ENCODE results near the gene SOX18. TPM values are rescaled to one million over a fixed set of nuclear protein-coding genes. Genes with fewer than 3 reads are reported as not detected.

Gene SOX18
- total and polyA plus RNA-seq, 2 of the 8 experiments (the other 6 are each of a cell fraction or from before 2014, with no cell fraction given), result 0.09 TPM; not detected in 1

GRCh38 chr20:64083804-64084684 is 34.6 kb upstream of the SOX18 start, which contains the start of gene LKAAEAR1 (continued):
- TF ChIP-seq CHD7 (IDR thresholded peaks at IDR 0.05; ENCODE audit: insufficient replicate concordance, low read length), result no peak
- TF ChIP-seq CREB1 (IDR thresholded peaks at IDR 0.05), result no peak; the same call in 1 of the 2 replicates
- TF ChIP-seq EP300 (IDR thresholded peaks at IDR 0.05; ENCODE audit: borderline replicate concordance in 1 of 2, low read depth in 2 of 2, low read length in 2 of 2), result peak in 1 of 2 experiments; percentile 23; a peak in 1 of 3 replicates
- no peak for TF ChIP-seq ZNF274 (IDR thresholded peaks at IDR 0.05; ENCODE audit: borderline replicate concordance, extremely low read depth, low read length)
- TF ChIP-seq, protein P1, sequence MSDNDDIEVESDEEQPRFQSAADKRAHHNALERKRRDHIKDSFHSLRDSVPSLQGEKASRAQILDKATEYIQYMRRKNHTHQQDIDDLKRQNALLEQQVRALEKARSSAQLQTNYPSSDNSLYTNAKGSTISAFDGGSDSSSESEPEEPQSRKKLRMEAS (IDR thresholded peaks at IDR 0.05), result peak; percentile 40
- TF ChIP-seq PHF8 (conservative IDR thresholded peaks at IDR 0.05; ENCODE audit: low read depth, low read length), result no peak; the same call in 1 of the 2 replicates
- 0 out of 4 replicates have a peak, but pooled peaks of 1 of the 2 experiments have one; percentile 21 for TF ChIP-seq HDAC2 (IDR thresholded peaks at IDR 0.05; ENCODE audit: borderline replicate concordance in 1 of 2, low read depth in 2 of 2, low read length in 2 of 2)
- no peak; the same call in none of the 2 replicates for TF ChIP-seq SUZ12 (IDR thresholded peaks at IDR 0.05; ENCODE audit: low read length)

All from H1 (cell line).